Measurements from ENCODE around the gene ACTR1A.

- TF ChIP-seq TP53 (CRISPR knock-in tag; IDR thresholded peaks at IDR 0.05) (no peak), CTCF (IDR thresholded peaks at IDR 0.05) (no peak), SP1 (CRISPR knock-in tag; conservative IDR thresholded peaks at IDR 0.05) (no peak), MAX (CRISPR knock-in tag; IDR thresholded peaks at IDR 0.05) (no peak), NR1H2 (CRISPR knock-in tag; IDR thresholded peaks at IDR 0.05) (no peak), ATF3 (CRISPR knock-in tag; conservative IDR thresholded peaks at IDR 0.05) (no peak), CREB1 (CRISPR knock-in tag; IDR thresholded peaks at IDR 0.05) (no peak), JUN (CRISPR knock-in tag; IDR thresholded peaks at IDR 0.05) (no peak)
Observed at GRCh38 chr10:102542800-102543418, 40.4 kb upstream of the ACTR1A start.
